ENCODE data around the gene CHRNA4. TPM values are rescaled to one million over a fixed set of nuclear protein-coding genes. Genes with fewer than 3 reads are reported as not detected.

CHRNA4 gene
- total and polyA plus RNA-seq, 2 of the 4 experiments (the other 2 are of a cell fraction), result not detected

DNA sequence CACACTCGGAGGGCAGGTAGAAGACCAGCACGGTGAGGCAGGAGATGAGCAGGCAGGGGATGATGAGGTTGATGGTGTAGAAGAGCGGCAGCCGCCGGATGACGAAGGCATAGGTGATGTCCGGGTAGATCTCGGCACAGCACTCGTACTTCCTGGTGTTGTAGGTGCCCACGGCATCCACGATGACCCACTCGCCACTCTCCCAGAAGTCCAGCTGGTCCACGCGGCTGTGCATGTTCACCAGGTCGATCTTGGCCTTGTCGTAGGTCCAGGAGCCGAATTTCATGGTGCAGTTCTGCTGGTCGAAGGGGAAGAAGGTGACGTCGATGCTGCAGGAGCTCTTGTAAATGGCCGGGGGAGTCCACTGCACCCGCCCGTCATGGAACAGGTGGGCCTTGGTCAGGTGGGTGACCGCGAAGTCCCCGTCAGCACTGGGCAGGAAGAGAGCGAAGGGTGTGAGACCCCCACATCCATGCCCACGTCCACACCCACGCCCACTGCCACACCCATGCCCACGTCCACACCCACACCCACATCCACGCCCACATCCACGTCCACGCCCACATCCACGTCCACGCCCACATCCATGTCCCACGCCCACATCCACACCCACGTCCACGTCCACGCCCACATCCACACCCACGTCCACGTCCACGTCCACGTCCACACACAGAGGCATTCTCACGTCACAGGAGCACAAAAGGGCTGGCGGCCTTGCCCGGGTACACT, 10.4 kb downstream of the CHRNA4 start:
- intact Hi-C loops (cut with micrococcal nuclease) (no loop called here), dilution Hi-C loops (cut with HindIII; ENCODE audit: low sequenced_read_pairs, unreplicated experiment) (no loop called here), in situ Hi-C loops (cut with MboI; ENCODE audit: low sequenced_read_pairs) (no loop called here)
- H3K9me1 ChIP-seq (ENCODE audit: insufficient read depth, low read length), result no peaks in the 10 kb centered on the region
- TF ChIP-seq SMC3 (IDR thresholded peaks at IDR 0.05; ENCODE audit: low read depth, low read length), result no peak
- TF ChIP-seq CHD1 (IDR thresholded peaks at IDR 0.05; ENCODE audit: low read depth, low read length), result no peak
- TF ChIP-seq BHLHE40 (IDR thresholded peaks at IDR 0.05; ENCODE audit: low read depth, low read length), result no peak
- TF ChIP-seq, protein P1, sequence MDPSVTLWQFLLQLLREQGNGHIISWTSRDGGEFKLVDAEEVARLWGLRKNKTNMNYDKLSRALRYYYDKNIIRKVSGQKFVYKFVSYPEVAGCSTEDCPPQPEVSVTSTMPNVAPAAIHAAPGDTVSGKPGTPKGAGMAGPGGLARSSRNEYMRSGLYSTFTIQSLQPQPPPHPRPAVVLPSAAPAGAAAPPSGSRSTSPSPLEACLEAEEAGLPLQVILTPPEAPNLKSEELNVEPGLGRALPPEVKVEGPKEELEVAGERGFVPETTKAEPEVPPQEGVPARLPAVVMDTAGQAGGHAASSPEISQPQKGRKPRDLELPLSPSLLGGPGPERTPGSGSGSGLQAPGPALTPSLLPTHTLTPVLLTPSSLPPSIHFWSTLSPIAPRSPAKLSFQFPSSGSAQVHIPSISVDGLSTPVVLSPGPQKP (IDR thresholded peaks at IDR 0.05; ENCODE audit: borderline replicate concordance, low read depth, low read length), result no peak
- no peak overlapping the region for H3K9ac ChIP-seq (ENCODE audit: low read depth, low read length)
- no peak overlapping the region for H2BK120ac ChIP-seq (ENCODE audit: low read depth, low read length)
- H3K4me2 ChIP-seq (ENCODE audit: low read depth, low read length), result no peak overlapping the region
- H3K9me3 ChIP-seq (ENCODE audit: control insufficient read depth, insufficient read depth, low read length), result peaks cover 3% of the 10 kb centered on the region; the same call in 1 of the 2 replicates
- H3K4ac ChIP-seq (ENCODE audit: low read depth, low read length), result no peak overlapping the region
- ATAC-seq (ENCODE audit: low read depth), result no peak
- no peak overlapping the region for H4K5ac ChIP-seq (ENCODE audit: low read depth, low read length)
- H3K36me3 ChIP-seq (ENCODE audit: control insufficient read depth, insufficient read depth, low read length), result no peaks in the 10 kb centered on the region
- H3K18ac ChIP-seq (ENCODE audit: low read depth, low read length), result no peak overlapping the region
- no peak overlapping the region for H2AFZ ChIP-seq (replicated peaks; ENCODE audit: low read length, poor library complexity)
- H3K14ac ChIP-seq (replicated peaks; ENCODE audit: low read depth, low read length), result no peak overlapping the region
- H3K4me1 ChIP-seq (ENCODE audit: control insufficient read depth, insufficient read depth, low read length), result no peaks in the 10 kb centered on the region
- no peak for DNase-seq
- peaks cover 17% of the 10 kb centered on the region; the same call in 1 of the 2 replicates for H3K27me3 ChIP-seq (ENCODE audit: control insufficient read depth, insufficient read depth, low read length)
- H3K79me1 ChIP-seq (ENCODE audit: low read depth in 1 of 2, low read length in 2 of 2), result no peaks in the 10 kb centered on the region
- 99% methylated on average over 13 of the region's 46 CpGs; no CpG with 5 or more reads in 1 of the 2 experiments for WGBS, 2 experiments (ENCODE audit: extremely low coverage in 2 of 2, insufficient read length in 1 of 2)
- H2BK5ac ChIP-seq (ENCODE audit: low read depth, low read length, poor library complexity, severe bottlenecking), result no peak overlapping the region
- no peak overlapping the region for H2AK9ac ChIP-seq (replicated peaks; ENCODE audit: low read depth, low read length, poor library complexity)
- no TSS peak for BruUV-seq (replicated peaks)
- H2BK20ac ChIP-seq (ENCODE audit: low read depth, low read length), result no peak overlapping the region
- H3K27ac ChIP-seq (ENCODE audit: insufficient read depth, low read length), result no peak overlapping the region
- no peaks in the 10 kb centered on the region for H4K20me1 ChIP-seq (ENCODE audit: insufficient read depth, low read length)
- H4K91ac ChIP-seq (ENCODE audit: insufficient read depth, low read depth, low read length), result no peak overlapping the region
- POLR2A ChIA-PET (ENCODE audit: unreplicated experiment), result no interaction called here
- H2AK5ac ChIP-seq (ENCODE audit: low read depth, low read length), result no peak overlapping the region
- H3K4me3 ChIP-seq (ENCODE audit: insufficient read depth, low read depth, low read length), result no peak overlapping the region
- no peak overlapping the region for H4K8ac ChIP-seq (ENCODE audit: low read depth in 2 of 2, low read length in 2 of 2)
- no peak overlapping the region for H3K56ac ChIP-seq (ENCODE audit: extremely low read depth, insufficient read depth, low read length)
- H2BK15ac ChIP-seq (ENCODE audit: low read depth, low read length), result no peak overlapping the region
- H3K23ac ChIP-seq (ENCODE audit: low read depth, low read length), result no peak overlapping the region
- CTCF ChIA-PET, result interaction anchor here (0.5 kb wide), 1 partner anchor 41 kb away, joined by 3 read pairs; no protein-coding TSS in a partner anchor
